Adipocyte (in vitro differentiated cells): Measurements from ENCODE around the gene DCST2.
"Not testable (repeated sequence)": the region's sequence is repeated elsewhere in the genome, so short reads cannot be mapped to it uniquely, and the experiment has no call there.

Experiments
- DNase-seq: peaks from one replicate; pipeline ENCODE4 v3.0.0-alpha.2; 2015; ENCODE audit warnings: low read depth
- H3K27me3 ChIP-seq: replicated peaks from 2 replicates; pipeline ENCODE4 v1.7.0; 2013; ENCODE audit warnings: mild to moderate bottlenecking, low read length, moderate library complexity; ENCODE audit not compliant: control insufficient read depth, insufficient read depth
- H3K36me3 ChIP-seq: 2 replicates; pipeline ENCODE4 v1.7.0; 2013; ENCODE audit warnings: low read length, mild to moderate bottlenecking, moderate library complexity; ENCODE audit not compliant: control insufficient read depth, insufficient read depth, severe bottlenecking
- H3K4me1 ChIP-seq: 2 replicates; pipeline ENCODE4 v1.7.0; 2013; ENCODE audit warnings: mild to moderate bottlenecking, low read length, moderate library complexity; ENCODE audit not compliant: control insufficient read depth, insufficient read depth
- H3K4me3 ChIP-seq: 2 replicates; pipeline ENCODE4 v1.7.0; 2013; ENCODE audit warnings: mild to moderate bottlenecking, low read length, moderate library complexity
- H3K9ac ChIP-seq: 2 replicates; pipeline ENCODE4 v1.7.0; 2013; ENCODE audit warnings: mild to moderate bottlenecking, low read length, moderate library complexity
- H3K9me3 ChIP-seq: 2 replicates; pipeline ENCODE4 v1.7.0; 2013; ENCODE audit warnings: mild to moderate bottlenecking, low read length, moderate library complexity; ENCODE audit not compliant: control insufficient read depth

The DCST2 gene

GRCh38 chr1:154988058-154988954 is 45.3 kb downstream of the DCST2 start:
- no peak overlapping the region for H3K4me3 ChIP-seq
- H3K9me3 ChIP-seq, result no peaks in the 10 kb centered on the region
- peaks cover 26% of the 10 kb centered on the region for H3K36me3 ChIP-seq
- no peaks in the 10 kb centered on the region for H3K27me3 ChIP-seq
- no peak for DNase-seq
- H3K9ac ChIP-seq, result no peak overlapping the region
- peaks cover 31% of the 10 kb centered on the region for H3K4me1 ChIP-seq

GRCh38 chr1:154987326-154987725 is 46.3 kb downstream of the DCST2 start:
- DNase-seq, result no peak
- H3K9me3 ChIP-seq, result no peaks in the 10 kb centered on the region
- peaks cover 26% of the 10 kb centered on the region for H3K36me3 ChIP-seq
- no peaks in the 10 kb centered on the region for H3K27me3 ChIP-seq
- no peak overlapping the region for H3K4me3 ChIP-seq
- H3K4me1 ChIP-seq, result peaks cover 28% of the 10 kb centered on the region
- H3K9ac ChIP-seq, result peak overlapping the region; percentile 22

GRCh38 chr1:154986736-154987135 is 46.8 kb downstream of the DCST2 start:
- peak overlapping the region; percentile 22 for H3K9ac ChIP-seq
- not testable (repeated sequence) for H3K9me3 ChIP-seq, H3K4me3 ChIP-seq, H3K27me3 ChIP-seq, DNase-seq
- peaks cover 28% of the 10 kb centered on the region for H3K4me1 ChIP-seq
- H3K36me3 ChIP-seq, result peaks cover 26% of the 10 kb centered on the region

GRCh38 chr1:154983776-154984466 is 49.7 kb downstream of the DCST2 start:
- Histone ChIP-seq H3K4me3 (peak overlapping the region; percentile 96), H3K9ac (peak overlapping the region; percentile 92), H3K9me3 (no peaks in the 10 kb centered on the region), H3K4me1 (peaks cover 28% of the 10 kb centered on the region), H3K36me3 (peaks cover 18% of the 10 kb centered on the region), H3K27me3 (no peaks in the 10 kb centered on the region)
- peak; percentile 25 for DNase-seq

- H3K36me3 ChIP-seq, result peaks cover 14% of the 10 kb centered on the region
- peak within 1 kb of the TSS; percentile 96 for H3K4me3 ChIP-seq
- peak; percentile 100 for DNase-seq
- peak within 1 kb of the TSS; percentile 92 for H3K9ac ChIP-seq
- H3K27me3 ChIP-seq, result no peaks in the 10 kb centered on the region
- H3K4me1 ChIP-seq, result peaks cover 28% of the 10 kb centered on the region
- no peaks in the 10 kb centered on the region for H3K9me3 ChIP-seq
These were observed 50.5 kb downstream of the DCST2 start, which contains the start of gene FLAD1 for GRCh38 chr1:154982897-154983648. Gene FLAD1 (plus strand): TSS chr1:154983344. CDS start chr1:154983695, 351 bp downstream.

- Histone ChIP-seq H3K9ac (peak overlapping the region; percentile 92), H3K36me3 (peaks cover 11% of the 10 kb centered on the region), H3K4me3 (peak overlapping the region; percentile 96), H3K27me3 (no peaks in the 10 kb centered on the region), H3K4me1 (peaks cover 23% of the 10 kb centered on the region), H3K9me3 (no peaks in the 10 kb centered on the region)
- DNase-seq, result no peak
These were observed 51.2 kb downstream of the DCST2 start for GRCh38 chr1:154982341-154982740.

GRCh38 chr1:154978360-154978759 is 55.2 kb downstream of the DCST2 start:
- Histone ChIP-seq H3K9me3 (no peaks in the 10 kb centered on the region), H3K27me3 (no peaks in the 10 kb centered on the region), H3K4me3 (no peak overlapping the region), H3K4me1 (peaks cover 16% of the 10 kb centered on the region), H3K36me3 (peaks cover 11% of the 10 kb centered on the region), H3K9ac (no peak overlapping the region)
- no peak for DNase-seq

GRCh38 chr1:154977762-154978161 is 55.8 kb downstream of the DCST2 start:
- DNase-seq, H3K27me3 ChIP-seq, H3K4me3 ChIP-seq, H3K9me3 ChIP-seq, H3K9ac ChIP-seq: not testable (repeated sequence)
- H3K4me1 ChIP-seq, result peaks cover 22% of the 10 kb centered on the region
- peaks cover 11% of the 10 kb centered on the region for H3K36me3 ChIP-seq

- peak; percentile 80 for DNase-seq
- Histone ChIP-seq H3K4me3 (peak overlapping the region; percentile 90), H3K9me3 (no peaks in the 10 kb centered on the region), H3K4me1 (peaks cover 38% of the 10 kb centered on the region), H3K36me3 (peaks cover 11% of the 10 kb centered on the region), H3K27me3 (no peaks in the 10 kb centered on the region), H3K9ac (peak overlapping the region; percentile 97)
These were observed 58.0 kb downstream of the DCST2 start for GRCh38 chr1:154975409-154976059.

- peak overlapping the region; percentile 90 for H3K4me3 ChIP-seq
- no peaks in the 10 kb centered on the region for H3K27me3 ChIP-seq
- no peaks in the 10 kb centered on the region for H3K9me3 ChIP-seq
- H3K36me3 ChIP-seq, result peaks cover 11% of the 10 kb centered on the region
- peaks cover 38% of the 10 kb centered on the region for H3K4me1 ChIP-seq
- DNase-seq, result peak; percentile 99
- H3K9ac ChIP-seq, result peak overlapping the region; percentile 97
These were observed 58.7 kb downstream of the DCST2 start for GRCh38 chr1:154974808-154975408.
